HFFc6 (cell line): ENCODE data around the gene RASSF5. TPM values are rescaled to one million over a fixed set of nuclear protein-coding genes. Genes with fewer than 3 reads are reported as not detected.

Experiments
- DNase-seq: peaks from one replicate; pipeline ENCODE4 v3.0.0-alpha.2; 2018
- H3K27ac Mint-ChIP-seq: 2 replicates; pipeline ENCODE4 v1.8.0; 2020; ENCODE audit warnings: mild to moderate bottlenecking, mixed read lengths
- H3K27me3 Mint-ChIP-seq: 2 replicates; pipeline ENCODE4 v1.8.0; 2021; ENCODE audit warnings: mild to moderate bottlenecking, moderate library complexity, mixed read lengths; ENCODE audit not compliant: insufficient read depth
- H3K36me3 Mint-ChIP-seq: 2 replicates; pipeline ENCODE4 v1.8.0; 2021; ENCODE audit warnings: low read depth, mixed read lengths
- H3K4me1 Mint-ChIP-seq: 2 replicates; pipeline ENCODE4 v1.8.0; 2020; ENCODE audit warnings: low read depth, mixed read lengths
- H3K4me3 Mint-ChIP-seq: 2 replicates; pipeline ENCODE4 v1.8.0; 2020; ENCODE audit warnings: mild to moderate bottlenecking, moderate library complexity, mixed read lengths
- H3K9me3 Mint-ChIP-seq: 2 replicates; pipeline ENCODE4 v1.8.0; 2020; ENCODE audit warnings: mild to moderate bottlenecking, mixed read lengths
- total RNA-seq, 6 experiments: library from RNA; stranded (reverse); fragmentation: NEBNext Ultra II Directional; extraction: Animal tissue kit (Norgen Biotek cat#: 25700); gene quantifications; 2 replicates in 1 of 6; 3 replicates in 5 of 6; pipeline ENCODE4 v1.2.3, GENCODE V29; 2021
- TF ChIP-seq, protein P1 (sequence below): fragments of 200-600 bp; sonication (generic); IDR thresholded peaks from 2 replicates; pipeline ENCODE4 v1.5.0; 2021; ENCODE audit warnings: antibody characterized with exemption, mild to moderate bottlenecking

The RASSF5 gene
- total RNA-seq, 6 experiments from 2014 or later, result 0.52 to 1.1 (median 0.82) TPM

DNA sequence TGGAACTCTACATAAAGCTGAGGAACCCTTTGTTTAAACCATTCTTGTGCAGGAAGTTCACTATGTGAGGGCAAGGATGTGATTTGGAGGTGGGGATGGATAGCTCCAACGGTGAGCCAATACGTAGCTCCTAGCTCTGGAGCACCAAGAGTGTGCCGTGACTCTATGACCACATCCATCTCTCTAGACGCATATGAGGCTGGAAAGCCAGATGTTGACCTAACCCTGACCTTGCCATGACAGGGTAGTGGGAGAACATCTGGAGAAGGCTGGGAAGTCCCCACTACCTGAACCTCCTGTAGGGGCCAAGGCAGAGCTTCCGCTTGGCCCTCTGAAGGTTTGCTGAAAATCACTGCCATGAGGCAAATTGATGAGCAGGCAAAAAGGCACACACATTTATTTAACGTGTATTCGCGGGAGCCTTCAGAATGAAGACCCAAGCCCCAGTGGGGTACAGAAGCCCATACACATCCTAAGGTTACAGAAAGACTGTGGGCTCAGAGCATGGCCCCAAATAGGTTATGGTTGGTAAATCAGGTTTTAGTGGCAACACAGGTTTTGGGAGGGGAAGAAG, 61.5 kb downstream of the RASSF5 start:
- DNase-seq, result no peak
- no peaks in the 10 kb centered on the region for H3K36me3 Mint-ChIP-seq
- H3K4me1 Mint-ChIP-seq, result peaks cover 5% of the 10 kb centered on the region; the same call in 1 of the 2 replicates
- H3K27ac Mint-ChIP-seq, result no peak overlapping the region
- H3K4me3 Mint-ChIP-seq, result no peak overlapping the region
- TF ChIP-seq, protein P1, sequence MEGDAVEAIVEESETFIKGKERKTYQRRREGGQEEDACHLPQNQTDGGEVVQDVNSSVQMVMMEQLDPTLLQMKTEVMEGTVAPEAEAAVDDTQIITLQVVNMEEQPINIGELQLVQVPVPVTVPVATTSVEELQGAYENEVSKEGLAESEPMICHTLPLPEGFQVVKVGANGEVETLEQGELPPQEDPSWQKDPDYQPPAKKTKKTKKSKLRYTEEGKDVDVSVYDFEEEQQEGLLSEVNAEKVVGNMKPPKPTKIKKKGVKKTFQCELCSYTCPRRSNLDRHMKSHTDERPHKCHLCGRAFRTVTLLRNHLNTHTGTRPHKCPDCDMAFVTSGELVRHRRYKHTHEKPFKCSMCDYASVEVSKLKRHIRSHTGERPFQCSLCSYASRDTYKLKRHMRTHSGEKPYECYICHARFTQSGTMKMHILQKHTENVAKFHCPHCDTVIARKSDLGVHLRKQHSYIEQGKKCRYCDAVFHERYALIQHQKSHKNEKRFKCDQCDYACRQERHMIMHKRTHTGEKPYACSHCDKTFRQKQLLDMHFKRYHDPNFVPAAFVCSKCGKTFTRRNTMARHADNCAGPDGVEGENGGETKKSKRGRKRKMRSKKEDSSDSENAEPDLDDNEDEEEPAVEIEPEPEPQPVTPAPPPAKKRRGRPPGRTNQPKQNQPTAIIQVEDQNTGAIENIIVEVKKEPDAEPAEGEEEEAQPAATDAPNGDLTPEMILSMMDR, result no peak
- peaks cover 25% of the 10 kb centered on the region for H3K27me3 Mint-ChIP-seq
- H3K9me3 Mint-ChIP-seq, result no peaks in the 10 kb centered on the region

DNA sequence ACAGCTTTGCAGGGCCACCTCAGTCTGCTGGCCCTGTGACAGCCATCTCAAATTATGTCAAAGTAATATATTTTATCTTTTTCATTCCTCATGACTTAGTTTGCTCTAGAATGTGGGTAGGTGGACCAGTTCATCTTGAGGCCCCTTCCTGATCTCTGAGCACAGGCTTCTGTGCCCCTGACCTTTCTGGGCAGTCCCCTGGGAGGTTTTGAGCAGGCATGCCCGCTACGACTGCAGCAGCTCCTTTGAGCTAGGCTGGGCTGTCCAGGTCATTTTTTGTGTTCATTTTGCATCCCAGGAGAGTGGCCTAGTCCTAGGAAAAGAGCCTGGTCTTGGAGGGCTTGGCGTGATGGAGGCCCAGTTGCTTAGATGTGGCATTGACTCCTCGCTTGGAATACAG, 62.2 kb downstream of the RASSF5 start:
- Mint-ChIP-seq H3K9me3 (no peaks in the 10 kb centered on the region), H3K27ac (no peak overlapping the region), H3K4me1 (peaks cover 5% of the 10 kb centered on the region; the same call in 1 of the 2 replicates), H3K27me3 (peaks cover 27% of the 10 kb centered on the region), H3K36me3 (no peaks in the 10 kb centered on the region), H3K4me3 (no peak overlapping the region)
- no peak for DNase-seq
- TF ChIP-seq, protein P1, result no peak

DNA sequence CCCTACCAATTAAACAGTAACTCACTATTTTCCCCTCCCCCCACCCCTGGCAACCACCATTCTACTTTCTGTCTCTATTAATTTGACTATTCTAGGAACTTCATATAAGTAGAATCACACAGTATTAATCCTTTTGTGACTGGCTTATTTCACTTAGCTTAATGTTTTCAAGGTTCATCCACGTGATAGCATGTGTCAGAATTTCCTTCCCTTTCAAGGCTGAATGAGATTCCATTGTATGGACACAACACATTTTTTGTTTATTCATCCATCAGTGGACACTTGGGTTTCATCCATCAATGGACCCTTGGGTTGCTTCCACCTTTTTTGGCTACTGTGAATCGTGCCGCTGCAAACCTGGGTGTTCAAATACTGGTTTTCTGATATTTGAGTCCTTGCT, 63.2 kb downstream of the RASSF5 start:
- H3K4me1 Mint-ChIP-seq, result peaks cover 13% of the 10 kb centered on the region
- TF ChIP-seq, protein P1, result no peak
- no peak overlapping the region for H3K27ac Mint-ChIP-seq
- H3K4me3 Mint-ChIP-seq, result no peak overlapping the region
- DNase-seq, result no peak
- H3K27me3 Mint-ChIP-seq, result peaks cover 27% of the 10 kb centered on the region
- H3K9me3 Mint-ChIP-seq, result no peaks in the 10 kb centered on the region
- no peaks in the 10 kb centered on the region for H3K36me3 Mint-ChIP-seq

DNA sequence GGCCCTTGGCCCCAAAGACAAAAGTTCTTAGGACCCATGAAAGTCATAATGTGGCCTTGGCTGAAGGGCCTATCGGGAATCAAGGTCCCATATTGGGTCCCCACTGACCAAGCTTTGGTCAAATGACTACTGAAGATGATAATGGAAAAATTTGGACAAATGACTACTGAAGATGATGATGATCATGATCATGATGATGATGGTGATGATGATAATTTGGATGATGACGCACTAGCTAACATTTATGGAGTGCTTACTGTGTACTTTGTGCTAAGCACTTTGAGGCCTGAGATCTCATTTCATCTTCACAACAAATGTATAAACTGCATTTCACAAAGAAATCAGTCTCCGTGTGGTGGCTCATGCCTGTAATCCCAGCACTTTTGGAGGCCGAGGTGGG, 65.5 kb downstream of the RASSF5 start:
- H3K4me3 Mint-ChIP-seq, result no peak overlapping the region
- H3K4me1 Mint-ChIP-seq, result peaks cover 13% of the 10 kb centered on the region
- TF ChIP-seq, protein P1, result no peak
- peaks cover 22% of the 10 kb centered on the region for H3K27me3 Mint-ChIP-seq
- H3K27ac Mint-ChIP-seq, result no peak overlapping the region
- H3K36me3 Mint-ChIP-seq, result no peaks in the 10 kb centered on the region
- H3K9me3 Mint-ChIP-seq, result no peaks in the 10 kb centered on the region
- no peak for DNase-seq

DNA sequence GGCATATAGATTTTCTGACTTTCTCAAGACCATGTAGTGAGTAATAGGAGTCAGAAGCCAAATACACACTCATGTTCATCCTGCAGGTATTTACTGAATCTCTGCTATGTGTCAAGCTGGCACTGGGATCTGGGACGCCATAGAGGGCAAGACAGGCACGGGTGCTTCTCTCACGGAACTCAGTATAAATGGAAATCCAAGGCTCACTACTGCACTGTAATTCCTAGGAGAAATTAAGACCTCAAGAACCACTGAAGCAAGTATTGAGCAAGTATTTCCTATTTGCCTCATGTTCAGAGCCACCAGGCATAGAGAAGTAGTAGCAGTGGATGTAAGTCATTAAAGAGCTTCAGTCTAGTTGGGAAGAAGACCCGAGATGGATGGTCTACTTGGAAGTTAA, 66.0 kb downstream of the RASSF5 start:
- Mint-ChIP-seq H3K4me3 (no peak overlapping the region), H3K27ac (no peak overlapping the region), H3K9me3 (no peaks in the 10 kb centered on the region), H3K4me1 (peaks cover 17% of the 10 kb centered on the region), H3K27me3 (peaks cover 22% of the 10 kb centered on the region), H3K36me3 (no peaks in the 10 kb centered on the region)
- TF ChIP-seq, protein P1, result no peak
- no peak for DNase-seq
